Thyroid gland (tissue), 4 donors: Measurements from ENCODE around the gene OGFR.

Experiments
- CTCF ChIP-seq, 6 experiments: fragments of 200-600 bp in 3 of 6; fragments of 450-650 bp in 3 of 6; sonication (generic) in 3 of 6; IDR thresholded peaks; one replicate each; pipeline ENCODE4 v1.5.1; 2016 to 2019; ENCODE audit warnings: antibody characterized with exemption in 6 of 6, mild to moderate bottlenecking in 2 of 6, inconsistent platforms in 1 of 6, moderate library complexity in 1 of 6
- POLR2A ChIP-seq, 2 donors: fragments of 450-650 bp; IDR thresholded peaks; one replicate each; pipeline ENCODE4 v1.6.1; 2017; ENCODE audit warnings: antibody characterized with exemption in 2 of 2, mild to moderate bottlenecking in 2 of 2, moderate library complexity in 1 of 2

GRCh38 chr20:62823688-62824475 lies 19.2 kb downstream of the OGFR start:
- TF ChIP-seq CTCF (IDR thresholded peaks at IDR 0.05) (no peak), POLR2A (IDR thresholded peaks at IDR 0.05) (no peak)
